COR-L47 (cell line): ENCODE measurements around the gene ATXN1L.
"Not testable (repeated sequence)": the region's sequence is repeated elsewhere in the genome, so short reads cannot be mapped to it uniquely, and the experiment has no call there.

Experiments
- DNase-seq: peaks from one replicate; lab custom pipeline; 2025; lab: John Stamatoyannopoulos, UW

Gene ATXN1L, protein sequence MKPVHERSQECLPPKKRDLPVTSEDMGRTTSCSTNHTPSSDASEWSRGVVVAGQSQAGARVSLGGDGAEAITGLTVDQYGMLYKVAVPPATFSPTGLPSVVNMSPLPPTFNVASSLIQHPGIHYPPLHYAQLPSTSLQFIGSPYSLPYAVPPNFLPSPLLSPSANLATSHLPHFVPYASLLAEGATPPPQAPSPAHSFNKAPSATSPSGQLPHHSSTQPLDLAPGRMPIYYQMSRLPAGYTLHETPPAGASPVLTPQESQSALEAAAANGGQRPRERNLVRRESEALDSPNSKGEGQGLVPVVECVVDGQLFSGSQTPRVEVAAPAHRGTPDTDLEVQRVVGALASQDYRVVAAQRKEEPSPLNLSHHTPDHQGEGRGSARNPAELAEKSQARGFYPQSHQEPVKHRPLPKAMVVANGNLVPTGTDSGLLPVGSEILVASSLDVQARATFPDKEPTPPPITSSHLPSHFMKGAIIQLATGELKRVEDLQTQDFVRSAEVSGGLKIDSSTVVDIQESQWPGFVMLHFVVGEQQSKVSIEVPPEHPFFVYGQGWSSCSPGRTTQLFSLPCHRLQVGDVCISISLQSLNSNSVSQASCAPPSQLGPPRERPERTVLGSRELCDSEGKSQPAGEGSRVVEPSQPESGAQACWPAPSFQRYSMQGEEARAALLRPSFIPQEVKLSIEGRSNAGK

DNA sequence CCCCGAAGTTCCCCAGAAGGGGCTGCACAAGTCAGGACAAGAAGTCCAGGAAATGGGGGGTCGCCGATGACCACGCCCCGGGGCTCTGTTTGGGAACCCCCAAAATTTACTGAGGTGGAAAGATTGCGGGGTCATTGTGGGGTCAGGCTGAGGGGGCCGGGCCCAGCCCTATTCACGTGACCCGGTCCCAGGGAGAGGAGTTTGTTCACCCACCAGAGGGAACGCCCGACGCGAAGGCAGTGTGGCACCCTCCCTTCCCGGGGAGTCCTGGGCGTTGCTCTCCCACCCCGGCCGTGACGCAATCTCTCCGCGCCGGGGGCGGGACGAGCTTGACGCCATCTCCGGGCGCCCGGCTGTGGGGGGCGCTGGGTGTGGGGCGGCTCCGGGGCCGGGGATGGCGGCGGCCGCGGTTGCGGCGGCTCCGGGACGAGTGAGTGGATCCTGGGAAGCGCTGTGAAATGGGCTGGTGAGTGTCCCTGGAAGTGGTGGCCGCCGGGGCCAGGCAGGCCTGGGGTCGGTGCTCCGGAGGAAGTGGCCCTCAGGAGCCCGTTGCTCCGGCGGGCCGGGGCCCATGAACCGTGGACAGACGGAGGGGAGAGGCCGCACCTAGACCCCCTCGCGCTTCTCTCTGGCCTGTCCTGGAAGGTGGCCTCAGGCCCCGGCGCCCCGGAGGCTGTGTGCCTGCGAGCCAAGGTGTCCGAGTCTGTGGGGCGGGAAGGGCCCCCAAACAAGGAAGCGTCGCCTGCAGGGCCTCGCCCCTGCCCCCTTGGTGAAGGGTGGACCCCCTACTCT, at the start of gene ATXN1L:
Gene ATXN1L, plus strand, starts transcription at position 338 of the 792 bp plus-strand sequence. CDS start 3,765 bp downstream, outside the sequence.
- peak; percentile 82 for DNase-seq

DNA sequence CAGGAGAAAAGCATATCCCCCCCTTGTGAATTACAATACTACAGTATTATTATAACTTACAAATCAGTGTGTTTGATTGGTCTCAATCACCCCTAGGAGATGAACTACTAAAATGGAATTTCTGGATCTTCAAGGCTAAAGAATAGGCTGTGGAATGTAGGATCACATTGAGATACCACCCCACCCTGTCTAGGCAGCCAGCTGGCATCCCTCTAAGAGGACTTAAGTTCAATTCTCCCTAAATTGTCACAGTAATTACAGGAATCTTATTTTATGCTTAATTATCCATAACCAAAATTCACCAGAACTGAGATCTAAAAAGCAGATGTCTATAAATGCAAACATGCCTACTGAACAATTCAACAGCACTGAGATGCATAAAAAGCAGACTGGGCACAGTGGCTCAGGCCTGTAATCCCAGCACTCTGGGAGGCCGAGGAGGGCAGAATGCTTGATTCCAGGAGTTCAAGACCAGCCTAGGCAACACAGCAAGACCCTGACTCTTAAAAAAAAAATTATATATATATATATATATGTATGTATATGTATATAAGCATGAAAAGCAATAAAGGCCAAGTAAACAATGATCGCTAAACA, 49.2 kb upstream of the ATXN1L start:
- no peak for DNase-seq

DNA sequence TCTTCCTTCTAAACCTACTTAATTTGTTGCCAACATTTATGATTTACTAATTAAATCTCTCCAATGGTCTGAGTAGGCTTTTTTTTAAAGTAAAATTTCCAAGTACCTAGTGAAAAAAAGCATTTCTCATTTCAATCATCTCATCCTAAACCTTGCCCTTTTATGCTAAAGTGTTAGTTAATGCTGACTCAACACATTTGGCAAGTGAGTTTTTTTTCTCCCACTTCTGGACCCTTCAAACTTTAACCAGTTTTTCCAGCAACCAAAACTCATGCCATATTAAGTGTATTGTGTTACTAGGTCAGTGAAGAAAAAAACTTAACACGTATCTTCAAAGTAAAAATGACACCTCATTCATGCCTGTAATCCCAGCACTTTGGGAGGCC, 42.5 kb upstream of the ATXN1L start:
- DNase-seq: no peak

DNA sequence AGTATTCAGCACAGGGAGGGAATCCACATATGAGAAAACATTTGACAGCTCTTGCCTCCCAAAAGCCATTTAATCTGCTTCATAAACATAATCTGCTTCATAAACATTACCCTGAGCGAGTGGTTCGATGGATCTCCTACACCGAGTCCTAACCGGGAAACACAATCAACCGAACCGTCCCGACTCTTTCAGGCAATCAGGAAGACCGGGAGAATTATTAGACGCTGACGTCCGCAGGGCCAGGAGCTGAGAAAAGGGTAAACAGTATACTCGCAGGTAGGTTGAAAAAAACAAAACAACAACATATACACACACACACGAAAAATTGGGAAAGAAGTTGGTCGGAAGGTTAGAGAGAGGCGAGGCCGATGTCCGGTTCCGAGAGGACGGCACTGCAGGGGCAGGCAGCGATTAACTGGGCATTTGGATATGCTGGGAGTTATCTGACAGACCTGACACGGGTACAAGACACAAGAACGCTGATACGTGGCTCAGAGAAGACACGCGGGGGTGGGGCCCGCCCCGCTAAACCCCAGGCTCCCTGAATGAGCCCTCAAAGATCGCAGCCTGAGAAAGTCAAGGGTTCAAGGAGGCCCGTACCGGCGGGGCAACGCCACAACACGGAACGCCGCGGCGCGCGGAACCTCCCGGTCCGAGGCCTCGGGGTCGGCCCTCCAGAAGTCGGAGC, 37.7 kb upstream of the ATXN1L start:
- DNase-seq: no peak

DNA sequence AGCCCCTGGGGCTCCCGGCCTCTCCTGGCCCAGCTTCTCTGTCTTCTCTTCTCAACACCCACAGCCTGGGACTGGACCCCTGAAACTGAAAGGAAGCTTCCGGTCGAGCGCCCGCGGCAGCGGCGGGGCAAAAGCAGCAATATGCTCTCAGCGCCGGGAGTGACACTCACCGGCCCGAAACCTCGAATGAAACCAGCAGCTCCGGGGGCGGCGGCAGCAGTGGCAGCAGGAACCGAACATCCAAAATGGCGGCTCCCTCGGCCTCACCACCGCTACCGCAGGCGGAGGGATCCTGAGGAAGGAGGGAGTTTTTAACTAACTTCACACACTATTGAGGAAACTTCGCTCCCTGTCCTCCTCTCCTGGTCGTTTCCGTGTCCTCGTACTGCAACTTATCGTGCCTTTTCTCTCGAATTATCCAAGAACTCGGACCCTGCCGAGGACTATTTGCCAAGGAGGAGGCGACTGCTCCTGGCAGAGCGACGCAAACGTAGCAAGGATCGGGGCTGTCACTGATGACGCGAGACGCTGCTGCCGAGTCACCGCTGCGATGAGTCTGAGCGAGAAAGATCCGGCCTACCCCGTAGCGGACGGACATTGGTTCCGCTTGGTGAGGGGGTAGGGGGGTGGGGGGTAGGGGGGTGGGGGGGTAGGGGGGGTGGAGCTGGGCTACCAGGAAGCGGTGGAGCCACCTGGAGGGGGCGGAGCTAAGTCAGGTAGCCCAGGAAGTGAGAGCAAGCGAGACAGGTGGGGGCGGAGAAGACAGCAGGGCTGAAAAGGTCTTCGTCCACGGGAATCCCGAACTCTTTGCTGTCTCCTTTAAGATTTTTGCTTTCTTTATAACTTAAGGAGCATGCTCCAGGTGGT, 37.0 kb upstream of the ATXN1L start, which contains the start of gene AP1G1:
Gene AP1G1, minus strand, starts transcription at position 242 of the 867 bp plus-strand sequence. CDS start 19,355 bp downstream, outside the sequence.
- DNase-seq: peak; percentile 98

DNA sequence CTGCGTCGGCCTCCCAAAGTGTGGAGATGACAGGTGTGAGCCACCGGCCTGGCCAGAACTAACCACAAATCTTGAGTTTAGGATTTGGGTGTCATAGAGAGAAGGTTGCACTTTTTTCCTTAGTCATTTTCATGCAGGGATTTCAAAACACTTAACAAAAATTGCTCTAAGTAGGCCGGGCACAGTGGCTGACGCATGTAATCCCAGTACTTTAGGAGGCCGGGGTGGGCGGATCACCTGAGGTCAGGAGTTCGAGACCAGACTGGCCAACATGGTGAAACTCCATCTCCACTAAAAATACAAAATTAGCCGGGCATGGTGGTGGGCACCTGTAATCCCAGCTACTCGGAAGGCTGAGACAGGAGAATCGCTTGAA, 35.6 kb upstream of the ATXN1L start:
- not testable (repeated sequence) for DNase-seq

DNA sequence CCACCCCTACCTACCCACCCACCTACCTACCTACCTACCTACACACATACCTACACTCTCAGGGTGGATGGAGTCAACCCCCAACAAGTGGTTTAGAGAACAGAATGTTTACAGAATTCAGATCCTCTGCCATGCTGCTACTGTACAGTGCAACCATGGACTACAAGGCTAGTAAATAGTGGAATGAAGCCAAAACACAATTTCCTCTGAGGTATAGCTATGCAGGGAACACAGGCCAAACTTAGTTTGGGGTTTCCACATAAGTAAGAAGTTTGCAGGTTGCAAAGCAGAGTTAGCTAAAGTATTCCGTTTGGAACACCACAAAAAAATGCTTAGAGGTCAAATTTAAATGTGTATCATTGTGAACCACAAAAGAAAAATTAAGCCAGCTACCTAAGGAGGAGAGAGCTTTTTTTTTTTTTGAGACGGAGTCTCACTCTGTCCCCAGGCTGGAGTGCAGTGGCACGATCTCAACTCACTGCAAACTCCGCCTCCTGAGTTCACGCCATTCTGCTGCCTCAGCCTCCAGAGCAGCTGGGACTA, 34.4 kb upstream of the ATXN1L start:
- DNase-seq: no peak

DNA sequence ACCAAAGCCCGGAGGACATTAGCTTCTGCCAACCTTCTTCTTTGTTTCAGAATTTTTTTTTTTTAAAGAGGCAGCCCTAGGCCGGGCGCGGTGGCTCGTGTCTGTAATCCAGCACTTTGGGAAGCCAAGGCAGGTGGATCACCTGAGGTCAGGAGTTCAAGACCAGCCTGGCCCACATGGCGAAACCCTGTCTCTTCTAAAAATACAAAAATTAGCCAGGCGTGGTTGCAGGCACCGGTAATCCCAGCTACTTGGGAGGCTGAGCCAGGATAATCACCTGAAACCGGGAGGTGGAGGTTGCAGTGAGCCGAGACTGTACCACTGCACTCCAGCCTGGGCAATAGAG, 28.6 kb upstream of the ATXN1L start:
- DNase-seq: not testable (repeated sequence)

DNA sequence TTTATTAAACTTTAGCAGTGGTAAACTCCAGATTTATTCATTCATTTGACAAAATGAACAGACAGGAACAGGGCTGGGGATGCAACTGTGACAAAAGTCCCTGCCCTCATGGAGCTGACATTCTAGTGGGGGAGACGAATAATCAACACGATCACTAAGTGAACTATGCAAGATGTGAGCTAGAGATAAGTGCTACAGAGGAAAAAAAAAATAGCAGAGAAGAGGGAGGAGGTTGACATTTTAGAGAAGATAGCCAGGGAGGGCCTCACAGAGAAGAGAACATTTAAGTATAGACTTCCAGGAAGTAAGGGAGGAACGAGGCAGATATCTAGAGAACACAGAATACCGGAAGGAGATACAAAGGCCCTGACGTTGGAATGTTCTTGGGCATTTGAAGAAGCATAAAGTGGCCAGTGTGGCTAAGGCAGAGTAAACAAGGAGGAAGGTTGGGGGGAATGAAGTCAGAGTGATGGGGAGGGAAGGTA, 19.2 kb upstream of the ATXN1L start:
- no peak for DNase-seq

DNA sequence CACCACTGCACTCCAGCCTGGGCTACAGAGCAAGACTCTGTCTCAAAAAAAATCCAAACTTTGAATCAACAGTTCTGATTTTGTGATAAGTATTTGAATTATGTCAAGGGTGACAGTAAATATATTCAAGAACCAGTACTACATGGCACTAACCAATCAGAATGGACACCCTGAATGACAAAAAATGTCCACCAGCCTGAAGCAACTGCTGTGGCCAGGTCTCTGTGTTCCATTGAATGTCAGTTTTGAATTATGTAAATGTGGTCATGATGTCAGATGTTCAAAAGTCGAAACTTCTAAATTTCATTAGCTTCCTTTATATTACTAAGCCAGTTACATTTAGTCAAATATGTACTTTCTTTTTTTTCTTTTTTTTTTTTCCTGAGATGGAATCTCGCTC, 15.4 kb upstream of the ATXN1L start:
- DNase-seq: no peak

DNA sequence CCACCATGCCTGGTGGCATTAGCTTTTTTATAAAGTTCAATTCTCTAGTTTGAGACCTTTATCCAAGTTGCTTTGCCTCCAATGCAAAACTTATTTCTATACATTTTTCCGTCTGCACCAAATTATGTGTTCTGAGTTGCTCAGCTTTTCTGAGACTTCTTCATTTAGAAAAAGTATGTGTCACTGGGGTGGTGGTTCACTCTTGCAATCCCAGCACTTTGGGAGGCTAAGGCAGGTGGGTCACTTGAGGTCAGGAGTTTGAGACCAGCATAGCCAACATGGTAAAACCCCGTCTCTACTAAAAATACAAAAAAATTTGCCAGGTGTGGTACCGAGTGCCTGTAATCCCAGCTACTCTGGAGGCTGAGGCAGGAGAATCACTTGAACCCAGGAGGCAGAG, 14.1 kb upstream of the ATXN1L start:
- not testable (repeated sequence) for DNase-seq

DNA sequence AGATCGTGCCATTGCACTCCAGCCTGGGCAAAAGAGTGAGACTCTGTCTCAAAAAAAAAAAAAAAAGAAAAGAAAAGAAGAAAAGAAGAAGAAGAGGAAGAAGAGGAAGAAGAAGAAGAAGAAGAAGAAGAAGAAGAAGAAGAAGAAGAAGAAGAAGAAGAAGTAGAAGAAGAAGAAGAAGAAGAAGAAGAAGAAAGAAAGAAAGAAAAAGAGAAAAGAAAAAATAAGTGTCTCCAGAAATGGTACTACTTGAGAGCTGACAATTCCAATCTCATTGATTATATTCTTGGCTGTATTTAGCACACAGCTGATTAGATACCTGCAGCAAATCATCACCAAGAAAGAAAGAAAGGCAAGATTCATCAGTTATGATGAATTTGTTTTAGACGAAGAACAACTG, 13.7 kb upstream of the ATXN1L start:
- not testable (repeated sequence) for DNase-seq

DNA sequence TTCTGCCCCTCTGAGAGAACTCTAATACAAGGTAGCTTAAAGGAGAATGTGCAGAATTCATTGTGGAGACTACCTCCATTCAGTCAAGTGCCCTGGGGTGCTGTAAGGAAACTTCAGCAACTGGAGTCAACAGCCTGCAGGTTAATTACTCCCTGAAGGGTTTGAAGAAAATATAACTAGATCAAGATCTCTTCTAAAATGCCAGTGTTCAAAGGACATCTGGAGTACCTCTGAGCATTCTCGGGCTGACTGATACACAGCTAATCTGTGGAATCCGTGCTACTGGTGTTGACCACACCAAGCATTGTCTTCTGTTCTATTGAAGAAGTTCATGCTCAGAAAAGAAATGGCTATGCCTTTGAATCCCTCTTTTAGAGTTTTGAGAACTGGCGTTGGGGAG, 11.5 kb upstream of the ATXN1L start:
- no peak for DNase-seq

DNA sequence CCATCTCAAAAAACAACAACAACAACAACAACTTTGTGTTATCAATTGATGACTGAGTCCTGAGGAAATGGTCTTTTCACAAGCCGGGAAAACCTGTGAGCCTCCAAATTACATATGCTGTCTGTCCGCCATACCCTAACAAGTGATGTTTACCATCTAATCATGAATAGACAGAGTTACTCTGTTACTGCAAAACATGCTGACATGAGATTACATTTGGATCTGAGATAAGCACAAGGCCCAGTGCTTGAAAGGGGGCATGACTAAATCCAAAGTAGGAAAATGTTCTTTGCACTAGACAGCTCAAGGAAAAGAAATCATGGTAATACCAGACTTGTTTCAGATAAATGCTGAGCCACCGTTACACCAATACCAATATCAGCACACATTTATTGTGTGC, 8.6 kb upstream of the ATXN1L start:
- DNase-seq: no peak

DNA sequence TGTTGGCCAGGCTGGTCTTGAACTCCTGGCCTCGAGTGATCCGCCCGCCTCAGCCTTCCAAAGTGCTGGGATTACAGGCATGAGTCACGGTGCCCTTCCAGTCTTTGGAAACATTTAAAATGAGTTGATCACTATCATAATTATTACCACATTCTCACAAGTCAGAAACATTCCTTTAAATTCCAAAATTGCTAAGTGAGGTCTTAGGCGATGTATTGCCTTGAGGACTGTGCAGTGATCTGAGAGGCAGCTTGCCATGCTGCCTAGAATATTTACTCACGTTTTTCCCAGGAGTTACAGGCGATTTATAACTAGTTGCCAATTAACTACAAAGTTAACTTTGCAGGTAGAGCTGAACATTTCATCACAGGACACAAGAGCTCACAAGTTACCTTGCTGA, 5.7 kb upstream of the ATXN1L start:
- no peak for DNase-seq

DNA sequence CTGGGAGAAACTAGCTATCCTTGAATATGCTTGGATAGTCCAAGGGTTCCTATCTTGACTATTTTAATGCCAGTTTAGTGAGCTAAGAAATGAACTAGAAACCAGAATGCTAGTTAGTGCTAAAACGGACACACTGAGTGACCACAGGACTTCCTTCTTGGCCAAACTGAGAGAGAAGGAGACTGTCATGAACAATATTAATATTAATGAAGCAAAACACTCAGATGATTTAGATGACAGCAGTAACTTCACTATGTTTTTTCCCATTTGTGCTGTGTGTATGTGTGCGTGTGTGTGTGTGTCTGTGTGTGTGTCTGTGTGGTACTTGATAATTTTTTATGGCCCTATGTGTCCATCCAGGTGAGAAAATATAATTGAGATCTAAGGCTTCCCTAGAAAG, 2.2 kb upstream of the ATXN1L start:
- DNase-seq: no peak

DNA sequence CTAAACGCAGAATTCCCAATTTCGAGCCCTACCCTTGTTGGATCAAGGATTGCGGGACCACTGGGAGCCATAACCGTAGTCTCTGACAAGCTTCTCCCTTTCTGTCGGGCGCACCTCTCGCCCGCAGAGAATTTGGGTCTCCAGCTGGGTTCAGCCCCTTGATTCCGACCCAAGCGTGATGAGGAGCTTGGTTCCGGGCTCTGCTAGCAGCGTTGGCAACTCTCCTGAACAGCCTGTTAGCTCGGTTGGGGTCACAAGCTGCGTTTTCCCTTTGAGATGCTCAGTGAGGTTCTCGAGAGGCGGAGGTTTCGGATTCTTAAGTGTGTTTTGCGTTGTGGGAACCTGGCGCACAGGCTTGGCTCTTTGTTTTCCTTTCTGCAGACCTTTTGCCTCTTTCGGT, 655 bp downstream of the ATXN1L start:
- no peak for DNase-seq

DNA sequence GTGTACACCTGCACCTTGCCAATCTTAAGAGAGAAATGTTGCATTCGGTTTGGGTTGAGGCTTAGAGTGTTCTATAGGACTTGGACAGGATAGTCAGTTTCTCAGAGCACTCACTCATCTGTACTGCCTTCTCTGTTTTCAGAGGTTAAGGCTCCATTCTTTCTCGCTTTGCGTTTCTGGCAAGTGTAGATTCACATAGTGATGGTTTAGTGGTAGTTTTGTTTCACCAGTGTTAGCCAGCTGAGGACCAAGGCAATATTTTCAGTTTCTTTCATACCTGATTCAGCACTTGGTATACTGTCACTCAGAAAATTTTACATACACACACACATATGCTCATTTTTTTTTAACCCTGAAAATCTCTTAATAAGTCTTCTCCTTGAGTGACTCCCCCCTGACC, 1.3 kb downstream of the ATXN1L start:
- no peak for DNase-seq

DNA sequence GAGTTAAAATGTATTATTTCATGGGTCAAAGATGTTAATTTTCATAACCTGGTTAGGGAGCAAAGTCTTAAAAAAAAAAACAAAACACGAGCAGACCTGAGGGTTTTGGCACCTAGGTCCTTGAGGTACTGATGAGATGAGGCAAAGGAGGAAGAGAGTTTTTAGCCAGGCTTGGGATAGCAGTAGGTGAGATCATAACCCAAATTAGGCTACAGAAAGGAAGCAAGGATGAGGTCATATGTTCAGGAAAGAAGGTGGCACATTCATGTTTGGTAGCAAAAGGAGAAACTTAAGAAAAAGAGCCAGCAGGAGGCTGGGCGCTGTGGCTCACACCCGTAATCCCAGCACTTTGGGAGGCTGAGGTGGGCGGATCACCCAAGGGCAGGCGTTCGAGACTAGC, 2.8 kb downstream of the ATXN1L start:
- no peak for DNase-seq

DNA sequence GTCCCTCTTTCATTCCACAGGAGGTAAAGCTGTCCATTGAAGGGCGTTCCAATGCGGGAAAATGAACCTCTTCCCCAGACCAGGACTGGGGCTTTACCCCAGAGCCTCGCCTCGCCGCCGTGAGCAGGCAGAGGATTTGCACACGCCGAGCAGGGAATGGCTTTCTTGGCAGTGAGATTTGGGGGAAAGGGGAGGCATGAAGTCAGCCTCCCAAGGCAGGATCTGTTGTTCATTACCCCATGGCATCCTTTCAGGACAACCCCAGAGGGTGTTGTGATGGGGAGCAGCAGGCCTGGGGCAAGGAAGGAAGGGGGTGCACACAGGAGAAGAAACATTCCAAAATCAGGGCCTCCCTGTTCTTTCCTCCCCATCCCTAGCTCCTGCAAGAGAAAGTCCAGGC, 6.0 kb downstream of the ATXN1L start:
- no peak for DNase-seq
